GM19193 (cell line): ENCODE data around the gene ACSM3.

Experiments
- POLR2A ChIP-seq: IDR thresholded peaks from 4 replicates; pipeline ENCODE4 v1.6.1; 2011; ENCODE audit not compliant: insufficient read depth, insufficient read length; ENCODE audit errors: extremely low read depth

Gene ACSM3

DNA sequence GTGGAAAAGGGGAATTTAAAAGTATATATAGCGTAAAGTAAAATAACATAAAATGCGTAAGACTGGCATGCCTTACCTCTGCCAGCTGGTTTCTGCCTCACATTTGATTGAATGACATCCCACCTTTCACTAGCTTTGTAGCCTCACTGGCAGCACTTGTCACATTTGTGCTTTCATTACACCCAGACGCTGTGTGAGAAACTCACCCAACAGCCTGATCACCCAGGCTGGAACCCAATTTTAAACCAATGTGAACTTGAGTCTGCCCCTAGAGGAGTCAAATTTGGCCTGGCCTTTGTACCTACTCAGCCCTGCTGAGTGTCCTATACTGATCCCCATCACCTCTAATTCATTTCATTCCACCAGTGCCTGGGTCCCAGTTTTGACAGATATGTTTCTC is 17.4 kb upstream of the ACSM3 start:
- TF ChIP-seq POLR2A: no peak

GRCh38 chr16:20747030-20747816 is 16.6 kb upstream of the ACSM3 start:
- no peak for TF ChIP-seq POLR2A

GRCh38 chr16:20749474-20749873 is 14.3 kb upstream of the ACSM3 start:
- no peak for TF ChIP-seq POLR2A

- TF ChIP-seq POLR2A: no peak
These were observed 13.3 kb upstream of the ACSM3 start for GRCh38 chr16:20750558-20750957.

DNA sequence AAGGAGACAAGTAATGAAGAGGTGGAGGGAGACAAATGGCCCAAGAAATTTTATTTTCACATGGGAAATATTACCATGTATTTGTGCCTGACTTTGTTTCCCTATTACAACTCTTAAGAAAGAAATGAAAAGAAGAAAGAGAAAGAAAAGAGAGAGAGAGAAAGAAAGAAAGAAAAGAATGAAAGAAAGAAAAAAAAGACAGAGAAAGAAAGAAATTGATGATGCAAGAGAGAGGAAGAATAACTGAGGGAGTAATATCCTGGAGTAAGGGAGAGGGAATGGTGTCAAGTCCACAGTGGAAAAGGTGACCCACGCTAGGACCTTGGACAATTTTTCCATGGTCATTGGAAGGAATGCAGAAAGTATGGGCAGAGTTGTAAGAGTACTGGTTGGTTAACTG is 10.1 kb upstream of the ACSM3 start:
- no peak for TF ChIP-seq POLR2A

GRCh38 chr16:20755238-20755637 is 8.6 kb upstream of the ACSM3 start:
- no peak for TF ChIP-seq POLR2A

DNA sequence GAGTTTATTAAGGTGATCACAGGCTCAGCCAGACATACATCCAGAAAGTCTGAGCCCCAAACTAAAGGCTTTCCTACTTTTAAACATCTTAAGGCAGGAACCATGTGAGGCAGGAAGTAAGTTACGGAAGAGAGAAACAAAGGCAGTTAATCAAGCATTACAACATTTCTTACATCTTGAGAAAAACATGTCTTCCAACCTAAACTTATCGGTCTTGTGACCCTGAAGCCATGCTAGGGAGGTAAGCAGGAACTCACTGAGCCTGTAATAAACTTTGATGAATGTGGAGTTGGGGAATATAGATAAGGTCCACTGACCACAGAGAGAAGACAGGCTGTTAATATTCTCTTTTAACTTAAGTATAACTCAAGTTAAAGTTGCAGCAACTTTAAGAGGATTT is 3.5 kb upstream of the ACSM3 start:
- no peak for TF ChIP-seq POLR2A

GRCh38 chr16:20761175-20761574 is 2.6 kb upstream of the ACSM3 start:
- no peak for TF ChIP-seq POLR2A

DNA sequence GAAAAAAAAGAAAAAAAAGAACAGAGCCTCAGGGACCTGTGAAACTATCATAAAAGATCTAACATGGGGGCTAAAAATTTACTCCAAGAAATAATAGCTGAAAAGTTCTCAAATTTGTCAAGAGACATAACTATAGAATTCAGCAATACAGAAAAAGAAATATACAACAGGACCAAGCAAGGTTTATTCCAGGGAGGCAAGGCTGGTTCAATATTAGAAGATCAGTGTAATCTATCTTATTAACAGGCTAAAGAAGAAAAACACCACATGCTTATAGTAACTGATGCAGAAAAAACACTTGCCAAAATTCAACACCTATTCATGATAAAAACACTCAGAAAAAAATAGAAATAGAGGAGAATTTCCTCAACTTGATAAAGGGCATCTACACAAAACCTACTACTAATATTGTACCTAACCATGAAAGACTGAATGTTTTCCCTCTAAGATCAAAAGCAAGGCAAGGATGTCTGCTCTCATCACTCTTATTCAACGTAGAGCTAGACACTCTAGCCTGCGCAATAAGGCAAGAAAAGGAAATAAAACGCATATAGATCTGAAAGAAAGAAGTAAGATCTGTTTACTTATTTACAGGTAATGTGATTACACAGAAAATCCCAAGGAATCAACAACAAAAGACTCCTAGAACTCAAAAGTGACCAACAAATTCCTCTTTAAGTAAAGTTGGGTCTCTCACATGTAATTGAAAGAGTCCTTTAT is 1.2 kb upstream of the ACSM3 start:
- TF ChIP-seq POLR2A: no peak

- no peak for TF ChIP-seq POLR2A
These were observed 1.9 kb downstream of the ACSM3 start for GRCh38 chr16:20765732-20766131.

DNA sequence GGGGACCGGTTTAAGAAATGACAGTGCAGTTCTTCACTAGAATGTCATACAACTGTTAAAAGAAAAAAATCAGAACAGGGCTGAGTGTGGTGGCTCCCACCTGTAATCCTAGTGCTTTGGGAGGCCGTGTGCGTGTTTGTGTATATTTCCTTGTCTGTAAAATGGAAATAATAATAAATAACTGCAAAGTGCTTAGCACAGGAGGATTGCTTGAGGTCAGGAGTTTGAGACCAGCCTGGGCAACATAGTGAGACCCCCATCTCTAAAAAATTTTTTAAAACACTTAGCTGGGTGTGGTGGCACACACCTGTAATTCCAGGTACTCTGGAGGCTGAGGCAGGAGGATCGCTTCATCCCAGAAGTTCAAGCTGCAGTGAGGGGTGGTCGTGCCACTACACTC is 2.5 kb downstream of the ACSM3 start:
- no peak for TF ChIP-seq POLR2A

- no peak for TF ChIP-seq POLR2A
These were observed 3.8 kb downstream of the ACSM3 start for GRCh38 chr16:20767577-20767976.

DNA sequence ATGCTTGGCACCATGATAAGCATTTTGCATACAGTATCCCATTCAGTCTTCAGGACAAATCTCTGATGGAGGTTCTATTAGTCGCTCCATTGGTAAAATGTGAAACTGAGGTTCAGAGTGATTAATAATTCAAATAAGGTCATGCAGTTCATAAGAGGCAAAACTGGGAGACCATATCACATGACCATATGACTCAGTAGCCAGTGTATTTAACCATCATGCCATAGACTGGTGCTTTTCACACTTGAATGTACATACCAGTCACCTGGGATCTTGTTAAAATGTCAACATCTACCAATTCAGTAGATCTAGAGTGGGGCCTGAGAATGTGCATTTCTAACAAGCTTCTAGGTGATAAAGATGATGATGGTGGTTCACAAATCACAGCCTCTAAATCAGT is 4.3 kb downstream of the ACSM3 start:
- TF ChIP-seq POLR2A: no peak

GRCh38 chr16:20768818-20769217 is 5.0 kb downstream of the ACSM3 start:
- TF ChIP-seq POLR2A: no peak

- no peak for TF ChIP-seq POLR2A
These were observed 9.9 kb downstream of the ACSM3 start for GRCh38 chr16:20773679-20774078.

DNA sequence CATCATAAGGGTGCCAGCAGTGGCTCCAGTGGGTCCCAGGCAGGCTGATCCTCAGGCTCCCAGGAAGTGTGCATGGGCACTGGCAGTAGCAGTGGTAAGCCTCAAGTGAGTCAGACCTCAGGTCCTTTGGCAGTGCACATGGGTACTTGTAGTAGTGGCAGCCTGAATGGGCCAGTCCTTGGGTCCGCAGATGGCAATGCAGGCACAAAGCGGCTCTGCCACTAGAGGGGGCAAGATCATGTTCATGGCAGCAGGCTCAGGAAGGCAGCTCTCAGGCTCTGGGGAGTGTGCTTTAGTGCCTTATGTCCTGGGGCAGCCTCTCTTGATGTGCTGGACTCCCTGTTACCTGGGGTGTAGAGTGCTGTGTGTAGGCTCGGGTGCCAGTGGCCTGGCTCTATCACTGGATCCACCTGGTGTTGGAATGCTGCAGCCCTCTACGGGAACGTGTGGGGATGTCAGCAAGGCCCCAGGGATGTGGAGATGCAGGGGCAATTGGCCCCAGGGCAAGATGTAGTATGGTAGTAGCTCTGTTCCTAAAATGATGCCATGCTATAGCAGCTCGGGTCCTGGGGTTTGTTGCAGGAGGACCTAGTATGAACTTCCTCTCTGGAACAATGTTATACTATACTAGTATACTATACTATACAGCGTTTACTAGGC is 11.0 kb downstream of the ACSM3 start:
- no peak for TF ChIP-seq POLR2A
